ENCODE results near the gene SENP1.
"Not testable (repeated sequence)": the region's sequence is repeated elsewhere in the genome, so short reads cannot be mapped to it uniquely, and the experiment has no call there.

Gene SENP1

GRCh38 chr12:48105867-48106680 is at the start of gene SENP1:
Gene SENP1, minus strand, starts transcription at chr12:48106079. Its CDS starts 4,607 bp downstream, at chr12:48101472.
- peak; percentile 92 for DNase-seq (ENCODE audit: low spot score)

- peak; percentile 23 for DNase-seq (ENCODE audit: low spot score)
These were observed 45.4 kb upstream of the SENP1 start for GRCh38 chr12:48151103-48151771.

GRCh38 chr12:48145981-48146380 is 40.1 kb upstream of the SENP1 start:
- no peak for DNase-seq (ENCODE audit: low spot score)

- no peak for DNase-seq (ENCODE audit: low spot score)
These were observed 38.0 kb upstream of the SENP1 start for GRCh38 chr12:48143898-48144297.

GRCh38 chr12:48142818-48143674 is 37.2 kb upstream of the SENP1 start:
- DNase-seq (ENCODE audit: low spot score) = no peak

- no peak for DNase-seq (ENCODE audit: low spot score)
These were observed 29.1 kb upstream of the SENP1 start for GRCh38 chr12:48135027-48135426.

- no peak for DNase-seq (ENCODE audit: low spot score)
These were observed 26.9 kb upstream of the SENP1 start for GRCh38 chr12:48132826-48133225.

GRCh38 chr12:48131517-48131916 is 25.6 kb upstream of the SENP1 start:
- DNase-seq (ENCODE audit: low spot score) = no peak

GRCh38 chr12:48129376-48129775 is 23.5 kb upstream of the SENP1 start:
- DNase-seq (ENCODE audit: low spot score) = no peak

- no peak for DNase-seq (ENCODE audit: low spot score)
These were observed 22.9 kb upstream of the SENP1 start for GRCh38 chr12:48128800-48129199.

GRCh38 chr12:48126953-48127630 is 21.2 kb upstream of the SENP1 start:
- no peak for DNase-seq (ENCODE audit: low spot score)

- no peak for DNase-seq (ENCODE audit: low spot score)
These were observed 20.1 kb upstream of the SENP1 start for GRCh38 chr12:48125985-48126384.

- not testable (repeated sequence) for DNase-seq (ENCODE audit: low spot score)
These were observed 19.7 kb upstream of the SENP1 start for GRCh38 chr12:48125542-48125941.

- no peak for DNase-seq (ENCODE audit: low spot score)
These were observed 17.3 kb upstream of the SENP1 start for GRCh38 chr12:48123169-48123568.

- DNase-seq (ENCODE audit: low spot score) = no peak
These were observed 16.4 kb upstream of the SENP1 start for GRCh38 chr12:48122065-48122834.

- DNase-seq (ENCODE audit: low spot score) = no peak
These were observed 15.6 kb upstream of the SENP1 start for GRCh38 chr12:48121522-48121921.

GRCh38 chr12:48119834-48120195 is 13.9 kb upstream of the SENP1 start:
- no peak for DNase-seq (ENCODE audit: low spot score)

GRCh38 chr12:48119078-48119833 is 13.4 kb upstream of the SENP1 start, which contains the start of gene PFKM:
Gene PFKM, plus strand, starts transcription at chr12:48119364. Its CDS starts 3,411 bp downstream, at chr12:48122775.
- DNase-seq (ENCODE audit: low spot score) = peak; percentile 88

GRCh38 chr12:48118284-48118871 is 12.5 kb upstream of the SENP1 start:
- DNase-seq (ENCODE audit: low spot score) = no peak

- no peak for DNase-seq (ENCODE audit: low spot score)
These were observed 10.1 kb upstream of the SENP1 start for GRCh38 chr12:48115957-48116356.

Measured in activated CD4-positive, alpha-beta T cell treated with anti-CD3 and anti-CD28 coated beads, Interleukin-2, Interleukin-4, amounts not matched to agents 100 ng/mL and 50 ng/mL, durations not matched to agents 16 hours and 8 hours (primary cell).